Measurements from ENCODE around the gene PIAS4.

DNA sequence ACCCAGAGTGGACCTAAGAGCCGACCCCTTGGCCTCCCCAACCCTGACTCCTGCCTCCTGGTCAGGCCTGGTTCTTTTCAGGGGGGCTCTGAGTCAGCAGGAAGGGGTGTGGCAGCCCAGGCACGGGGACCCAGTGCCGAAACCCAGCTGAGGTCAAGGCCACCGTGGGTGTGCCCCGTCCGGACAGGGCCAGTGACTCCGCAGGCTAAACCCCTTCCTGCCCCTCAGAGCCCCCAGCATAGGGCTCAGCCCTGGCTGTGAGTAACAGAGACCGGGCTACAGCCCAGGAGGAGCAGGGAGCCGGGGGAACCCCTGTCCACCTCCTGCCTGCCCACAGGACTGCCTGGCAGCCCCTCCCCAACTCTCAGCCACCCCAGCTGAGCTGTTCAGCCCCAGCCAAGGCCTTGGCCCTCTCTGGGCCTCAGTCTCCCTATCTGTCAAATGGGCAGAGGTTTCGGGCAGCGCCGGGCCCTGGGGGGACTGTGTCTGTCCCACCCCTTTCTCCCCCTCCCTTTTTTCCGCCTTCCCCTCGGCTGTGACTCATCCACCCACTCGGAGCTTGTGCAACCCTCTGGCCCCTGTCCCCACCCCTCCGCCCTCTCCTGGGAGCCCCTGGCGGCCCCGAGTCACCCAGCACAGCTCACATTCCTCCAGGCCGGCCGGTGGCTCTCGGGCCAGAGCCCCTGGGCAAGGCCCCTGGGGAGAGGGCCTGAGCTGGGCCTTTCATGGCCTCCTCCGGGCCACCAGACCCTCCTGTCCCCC, 50.6 kb downstream of the PIAS4 start:
- TF ChIP-seq, protein P1, sequence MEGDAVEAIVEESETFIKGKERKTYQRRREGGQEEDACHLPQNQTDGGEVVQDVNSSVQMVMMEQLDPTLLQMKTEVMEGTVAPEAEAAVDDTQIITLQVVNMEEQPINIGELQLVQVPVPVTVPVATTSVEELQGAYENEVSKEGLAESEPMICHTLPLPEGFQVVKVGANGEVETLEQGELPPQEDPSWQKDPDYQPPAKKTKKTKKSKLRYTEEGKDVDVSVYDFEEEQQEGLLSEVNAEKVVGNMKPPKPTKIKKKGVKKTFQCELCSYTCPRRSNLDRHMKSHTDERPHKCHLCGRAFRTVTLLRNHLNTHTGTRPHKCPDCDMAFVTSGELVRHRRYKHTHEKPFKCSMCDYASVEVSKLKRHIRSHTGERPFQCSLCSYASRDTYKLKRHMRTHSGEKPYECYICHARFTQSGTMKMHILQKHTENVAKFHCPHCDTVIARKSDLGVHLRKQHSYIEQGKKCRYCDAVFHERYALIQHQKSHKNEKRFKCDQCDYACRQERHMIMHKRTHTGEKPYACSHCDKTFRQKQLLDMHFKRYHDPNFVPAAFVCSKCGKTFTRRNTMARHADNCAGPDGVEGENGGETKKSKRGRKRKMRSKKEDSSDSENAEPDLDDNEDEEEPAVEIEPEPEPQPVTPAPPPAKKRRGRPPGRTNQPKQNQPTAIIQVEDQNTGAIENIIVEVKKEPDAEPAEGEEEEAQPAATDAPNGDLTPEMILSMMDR (IDR thresholded peaks at IDR 0.05): no peak
- peak in 2 of 3 donors; percentile 44 to 51 for TF ChIP-seq POLR2A (IDR thresholded peaks at IDR 0.05)

All from body of pancreas (tissue), 4 donors.